HFF-Myc (cell line): ENCODE measurements around the gene VAMP2.

Source experiments
- DNase-seq: peaks from one replicate; pipeline ENCODE4 v3.0.0-alpha.2; 2011; ENCODE audit warnings: low read depth; ENCODE audit errors: extremely low read depth
- H3K4me3 ChIP-seq: replicated peaks from 2 replicates; pipeline ENCODE4 v1.5.1; 2011; ENCODE audit warnings: low read depth, mild to moderate bottlenecking, control low read depth, low read length
- CTCF ChIP-seq: IDR thresholded peaks from 2 replicates; pipeline ENCODE4 v1.5.1; 2012; ENCODE audit warnings: mild to moderate bottlenecking, low read depth, low read length, control low read depth; ENCODE audit errors: missing control alignments

Gene VAMP2

GRCh38 chr17:8162997-8163977, 539 bp upstream of the VAMP2 start:
- peak overlapping the region; percentile 90 for H3K4me3 ChIP-seq
- no peak for TF ChIP-seq CTCF
- DNase-seq = no peak

- peak overlapping the region; percentile 90 for H3K4me3 ChIP-seq
- DNase-seq = no peak
- no peak for TF ChIP-seq CTCF
These were observed 1.2 kb downstream of the VAMP2 start for GRCh38 chr17:8161289-8162232.

- no peak for TF ChIP-seq CTCF
- no peak for DNase-seq
- peak overlapping the region; percentile 90; the same call in 1 of the 2 replicates for H3K4me3 ChIP-seq
These were observed 2.0 kb downstream of the VAMP2 start for GRCh38 chr17:8160741-8161221.

- no peak overlapping the region for H3K4me3 ChIP-seq
- DNase-seq = no peak
- no peak for TF ChIP-seq CTCF
These were observed 2.5 kb downstream of the VAMP2 start for GRCh38 chr17:8160224-8160577.

GRCh38 chr17:8159459-8160223, 3.1 kb downstream of the VAMP2 start:
- no peak for TF ChIP-seq CTCF
- no peak overlapping the region for H3K4me3 ChIP-seq
- no peak for DNase-seq

GRCh38 chr17:8159032-8159400, 3.7 kb downstream of the VAMP2 start:
- TF ChIP-seq CTCF = no peak
- H3K4me3 ChIP-seq = no peak overlapping the region
- no peak for DNase-seq
